ENCODE measurements around the gene OTP.
"Not testable (repeated sequence)": the region's sequence is repeated elsewhere in the genome, so short reads cannot be mapped to it uniquely, and the experiment has no call there.

OTP gene

GRCh38 chr5:77608927-77609326 is 29.6 kb downstream of the OTP start:
- DNase-seq (ENCODE audit: low spot score): not testable (repeated sequence)

DNA sequence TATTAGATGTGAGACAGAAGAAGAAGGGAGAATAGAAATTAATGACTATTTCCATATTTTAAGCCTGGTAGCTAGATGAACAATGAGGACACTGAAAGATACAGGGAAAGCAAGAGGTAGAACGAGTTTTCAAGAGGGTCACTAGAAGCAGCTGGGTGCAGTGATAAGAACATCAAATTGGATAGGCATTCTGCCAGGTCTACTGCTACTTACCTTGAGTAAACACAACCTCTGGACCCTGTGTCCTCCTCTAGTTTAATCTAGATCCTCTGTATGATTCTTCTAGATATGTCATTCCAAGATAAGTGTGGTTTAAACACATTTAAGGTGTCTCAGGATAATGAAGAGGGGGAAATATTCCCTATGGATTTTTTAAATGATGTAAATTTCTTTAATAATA is 31.2 kb downstream of the OTP start:
- no peak for DNase-seq (ENCODE audit: low spot score)

DNA sequence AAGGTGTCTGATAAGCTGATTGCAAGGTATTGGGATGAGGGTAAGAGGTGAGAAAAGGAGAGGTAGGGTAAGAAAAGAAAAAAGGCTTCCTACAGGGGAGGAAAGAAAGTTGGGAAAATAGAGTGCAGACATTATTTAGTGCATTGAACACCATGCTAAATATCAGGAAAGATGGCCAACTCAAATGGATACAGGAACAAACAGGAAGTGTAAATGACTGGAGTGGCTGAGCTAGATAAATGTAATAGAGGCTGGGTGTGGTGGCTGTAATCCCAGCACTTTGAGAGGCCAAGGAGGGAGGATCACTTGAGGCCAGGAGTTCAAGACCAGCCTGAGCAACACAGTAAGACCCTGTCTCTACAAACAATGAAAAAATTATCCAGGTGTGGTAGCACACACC is 32.2 kb downstream of the OTP start:
- no peak for DNase-seq (ENCODE audit: low spot score)

DNA sequence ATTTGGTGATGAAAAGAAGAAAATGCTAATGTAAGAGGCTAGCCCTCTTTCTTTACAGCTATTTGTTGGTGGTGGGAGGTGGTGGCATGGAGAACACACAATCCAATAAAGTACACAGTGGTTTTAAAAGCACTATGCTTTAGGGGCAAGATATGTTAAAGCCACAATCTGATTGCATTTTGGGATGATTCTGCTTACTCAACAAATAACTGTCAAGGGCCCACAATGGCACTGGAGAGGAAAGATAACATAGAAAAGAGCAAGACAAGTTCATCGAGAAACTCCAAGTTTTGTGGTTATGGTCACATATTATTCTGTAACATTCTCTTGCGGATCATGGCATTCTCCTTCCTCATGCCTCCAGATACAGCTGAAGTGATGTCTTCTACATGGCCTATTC is 38.8 kb downstream of the OTP start:
- no peak for DNase-seq (ENCODE audit: low spot score)

GRCh38 chr5:77590347-77590746 is 48.2 kb downstream of the OTP start:
- DNase-seq (ENCODE audit: low spot score): no peak

DNA sequence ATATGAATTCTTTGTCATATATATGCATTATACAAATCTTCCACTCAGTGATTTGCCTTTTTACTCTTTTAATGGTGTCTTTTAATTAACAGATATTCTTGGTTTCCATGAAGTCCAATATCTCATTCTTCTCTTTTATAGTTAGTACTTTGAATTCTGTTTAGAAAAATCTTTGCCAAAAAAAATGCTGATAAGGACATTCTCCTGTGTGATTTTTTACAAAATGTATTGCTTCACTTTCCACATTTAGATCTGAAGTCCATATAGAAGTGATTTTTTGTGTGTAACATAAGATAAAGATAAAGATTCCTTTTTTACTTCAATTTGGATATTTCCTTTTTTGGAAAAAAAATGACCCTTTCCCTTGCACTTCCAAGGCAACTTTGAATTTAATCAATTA is 50.3 kb downstream of the OTP start:
- no peak for DNase-seq (ENCODE audit: low spot score)

DNA sequence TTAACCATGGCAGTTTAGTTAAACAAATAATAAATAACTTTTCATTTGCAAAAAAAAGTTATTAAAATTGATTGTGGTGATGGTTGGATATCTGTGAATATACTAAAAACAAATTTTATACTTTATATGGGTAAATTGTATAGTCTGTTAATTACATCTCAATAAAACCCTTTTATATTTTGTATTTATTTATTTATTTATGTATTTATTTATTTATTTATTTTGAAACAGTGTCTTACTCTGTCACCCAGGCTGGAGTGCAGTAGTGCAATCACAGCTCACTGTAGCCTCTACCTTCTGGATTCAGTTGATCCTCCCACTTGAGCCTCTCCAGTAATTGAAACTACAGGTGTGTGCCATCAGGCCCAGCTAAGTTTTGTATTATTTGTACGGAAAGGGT is 52.4 kb downstream of the OTP start:
- DNase-seq (ENCODE audit: low spot score): no peak

GRCh38 chr5:77582143-77582542 is 56.4 kb downstream of the OTP start:
- not testable (repeated sequence) for DNase-seq (ENCODE audit: low spot score)
